ENCODE results near the gene TRPM3.

DNA sequence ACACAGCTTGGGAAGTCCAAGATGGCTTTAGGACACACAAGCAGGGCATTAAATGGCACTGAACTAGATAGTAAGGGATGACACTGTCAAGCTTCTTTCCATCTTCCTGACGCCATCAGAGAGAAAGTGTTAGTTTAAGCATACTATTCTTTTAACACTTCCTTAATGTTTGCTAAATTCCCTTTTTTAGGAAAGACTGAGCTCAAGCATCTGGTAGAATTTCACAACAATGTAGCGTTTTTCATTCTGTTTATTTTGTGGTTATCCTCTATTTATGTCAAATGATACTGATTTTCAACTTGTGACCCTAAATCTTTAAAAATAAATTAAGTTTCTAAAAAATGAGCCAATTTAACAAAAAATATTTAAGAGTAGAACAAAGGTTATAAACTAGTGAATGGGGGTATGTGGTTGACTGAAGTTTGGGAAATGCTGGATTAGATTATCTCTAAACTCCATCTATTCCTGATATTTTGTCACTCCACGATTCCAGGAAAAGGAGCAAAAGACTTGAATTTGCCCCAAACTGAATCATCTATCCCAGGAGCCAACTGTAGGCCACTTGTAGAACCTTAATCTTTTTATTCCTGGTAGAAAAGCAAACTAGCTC is 559.5 kb downstream of the TRPM3 start:
- no peak for TF ChIP-seq POLR2A (IDR thresholded peaks at IDR 0.05)
- no peak for TF ChIP-seq CTCF (IDR thresholded peaks at IDR 0.05 in 4 of 5, conservative IDR thresholded peaks at IDR 0.05 in 1 of 5)

Data from gastrocnemius medialis (tissue), 4 donors.